Limb (tissue), 2 donors: ENCODE results near the gene DSC2.
"Not testable (repeated sequence)": the region's sequence is repeated elsewhere in the genome, so short reads cannot be mapped to it uniquely, and the experiment has no call there.

Experiments
- DNase-seq, 2 donors: peaks; one replicate each; pipeline ENCODE4 v3.0.0-alpha.2; 2016; ENCODE audit errors: extremely low spot score in 2 of 2

DSC2 gene

DNA sequence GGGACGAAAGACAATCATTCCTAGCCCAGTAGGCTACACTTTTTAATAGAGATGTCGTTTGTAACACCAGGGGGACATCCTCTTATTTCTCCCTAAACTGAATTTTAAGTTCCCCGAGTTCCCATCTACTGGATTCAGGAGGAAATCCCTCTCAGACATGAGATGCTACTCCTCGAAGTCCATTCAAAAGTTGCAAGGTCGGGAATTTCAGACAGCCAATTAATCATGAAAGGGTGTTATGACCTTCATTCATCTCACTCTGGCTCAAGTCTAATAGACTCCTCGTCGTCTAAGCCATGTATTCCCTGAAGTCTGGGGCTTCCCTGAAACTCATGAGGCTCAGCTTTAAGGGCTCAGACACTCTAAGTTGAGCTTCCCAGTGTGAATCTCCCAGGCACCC lies 58.5 kb downstream of the DSC2 start:
- DNase-seq: no peak

- DNase-seq: peak; percentile 19 to 75
These were observed 59.6 kb downstream of the DSC2 start, which contains the start of gene DSC3 for GRCh38 chr18:31042406-31043181. DSC3 (minus strand) TSS chr18:31042742; CDS start chr18:31042660, 82 bp downstream.

DNA sequence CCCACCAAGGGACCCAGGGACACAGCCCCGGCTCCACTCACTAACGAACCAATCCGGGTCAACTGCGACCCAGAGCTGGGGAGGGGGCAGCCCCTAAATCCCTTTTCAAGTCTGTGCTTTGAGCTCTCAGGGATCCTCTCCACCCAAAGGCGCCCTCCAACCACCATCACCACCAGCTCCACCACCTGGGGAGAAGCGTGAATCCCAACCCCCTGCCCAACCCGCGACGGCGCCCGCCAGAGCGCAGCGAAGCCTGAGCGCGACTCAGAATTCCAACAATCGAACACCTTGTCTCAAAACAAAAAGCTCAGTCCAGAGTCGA lies 60.2 kb downstream of the DSC2 start:
- no peak for DNase-seq

GRCh38 chr18:31041271-31042083 lies 60.7 kb downstream of the DSC2 start:
- DNase-seq: peak in 1 of 2 donors; percentile 66

DNA sequence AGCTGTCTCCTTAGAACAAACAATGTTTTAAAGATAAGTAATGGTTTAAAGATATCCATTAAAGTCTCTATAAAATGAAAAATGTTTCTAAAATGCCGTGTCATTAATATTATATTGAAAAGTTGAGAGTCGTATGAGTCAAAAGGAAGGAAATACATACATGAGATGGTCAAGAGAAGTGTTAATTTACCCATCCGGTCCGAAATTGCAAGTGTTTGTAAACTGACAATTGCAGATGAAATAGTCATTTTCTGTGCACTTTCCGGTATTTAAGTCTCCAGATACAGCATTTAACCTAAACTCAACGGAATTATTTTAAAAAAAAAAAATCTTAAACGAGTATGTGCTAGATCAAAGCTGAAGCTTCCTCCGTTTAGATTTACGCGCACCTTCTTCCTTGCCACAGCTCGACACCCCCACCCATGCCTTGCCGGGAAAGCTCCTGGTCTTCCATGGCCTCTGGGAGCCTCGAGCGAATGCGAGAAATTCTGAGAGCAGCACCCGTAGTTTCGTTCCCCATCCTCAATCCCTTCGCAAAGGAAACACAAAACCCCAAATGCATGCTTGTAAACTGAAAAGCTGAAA lies 61.4 kb downstream of the DSC2 start:
- peak in 1 of 2 donors; percentile 57 for DNase-seq

DNA sequence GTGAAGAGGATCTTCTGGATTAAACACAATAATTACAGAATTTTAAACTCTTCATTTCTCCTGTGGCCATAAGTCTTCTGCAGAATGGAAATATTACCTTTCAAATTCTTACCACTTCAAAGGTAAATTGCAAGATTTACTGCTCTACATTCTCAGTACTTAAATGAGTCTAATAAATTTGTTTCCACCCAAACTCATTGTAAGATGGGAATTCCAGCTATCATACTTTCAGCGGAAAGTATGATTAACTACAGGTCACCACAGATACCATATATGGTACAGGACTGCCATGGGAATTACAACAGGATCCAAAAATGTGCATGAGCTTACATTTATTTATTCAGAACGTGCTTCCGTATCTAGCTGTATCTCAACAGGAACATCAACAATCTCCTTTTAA lies 62.8 kb downstream of the DSC2 start:
- DNase-seq: no peak

DNA sequence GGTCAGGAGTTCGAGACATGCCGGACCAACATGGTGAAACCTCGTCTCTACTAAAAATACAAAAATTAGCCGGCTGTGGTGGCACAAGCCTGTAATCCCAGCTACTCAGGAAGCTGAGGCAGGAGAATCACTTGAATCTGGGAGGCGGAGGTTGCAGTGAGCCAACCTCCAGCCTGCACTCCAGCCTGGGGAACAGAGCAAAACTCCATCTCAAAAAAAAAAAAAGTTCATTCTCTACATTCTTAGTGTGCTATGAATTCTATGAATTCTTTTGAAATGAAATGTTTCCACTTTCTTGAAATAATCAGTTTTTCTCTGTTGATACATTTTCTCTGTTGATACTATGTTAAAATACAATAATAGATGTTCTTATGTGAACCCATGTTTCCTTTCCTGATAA lies 64.5 kb downstream of the DSC2 start:
- DNase-seq: not testable (repeated sequence)

DNA sequence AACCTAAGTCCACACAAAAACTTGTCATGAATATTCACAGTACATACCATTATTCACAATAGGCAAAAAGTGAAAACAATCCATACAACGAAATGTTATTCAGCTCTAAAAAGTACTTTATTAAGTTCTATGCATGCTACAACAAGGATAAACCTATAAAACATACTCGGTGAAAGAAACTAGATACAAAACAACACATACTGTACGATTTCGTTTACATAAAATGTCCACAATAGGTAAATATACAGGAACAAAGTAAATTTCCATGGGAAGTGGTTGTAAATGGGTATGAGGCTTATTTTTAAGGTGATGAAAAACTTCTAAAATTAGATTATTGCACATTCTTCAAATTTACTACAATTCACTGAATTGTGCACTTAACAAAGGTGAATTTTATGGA lies 67.7 kb downstream of the DSC2 start:
- DNase-seq: no peak

DNA sequence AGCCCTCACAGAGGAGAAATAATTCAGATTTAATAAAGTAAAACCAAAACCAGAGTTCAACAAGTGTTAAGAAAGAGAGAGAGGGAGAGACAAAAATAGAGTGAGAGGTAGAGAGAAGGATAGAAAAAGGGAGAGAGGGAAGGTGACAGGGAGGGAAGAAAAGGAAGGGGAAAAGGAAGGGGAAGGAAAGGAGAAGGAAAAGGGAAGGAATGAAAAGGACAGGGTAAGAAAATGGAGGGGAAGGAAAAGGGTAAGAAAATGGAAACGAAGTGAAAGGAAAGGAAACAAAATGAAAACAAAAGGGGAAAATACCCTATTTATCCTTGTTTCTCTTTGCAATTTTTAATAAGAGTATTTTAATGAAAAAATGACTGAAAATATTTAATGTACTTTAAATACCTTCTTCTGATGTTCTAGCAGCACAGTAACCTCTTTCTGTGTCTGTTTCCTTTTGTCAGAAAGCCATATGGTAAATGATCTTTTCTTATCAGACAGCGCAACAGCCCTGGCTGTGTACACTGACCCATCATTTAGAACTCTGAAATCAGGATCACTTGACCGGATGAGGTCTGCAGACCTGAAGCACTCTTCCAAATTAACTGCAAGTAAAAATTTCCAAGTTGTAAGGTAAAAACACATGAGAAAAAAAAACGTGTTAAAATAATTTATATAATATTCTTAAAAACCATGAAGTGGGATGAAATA lies 71.5 kb downstream of the DSC2 start:
- DNase-seq: no peak

GRCh38 chr18:31015715-31016434 lies 86.3 kb downstream of the DSC2 start:
- DNase-seq: no peak

- DNase-seq: not testable (repeated sequence)
These were observed 90.8 kb downstream of the DSC2 start for GRCh38 chr18:31011455-31011854.

DNA sequence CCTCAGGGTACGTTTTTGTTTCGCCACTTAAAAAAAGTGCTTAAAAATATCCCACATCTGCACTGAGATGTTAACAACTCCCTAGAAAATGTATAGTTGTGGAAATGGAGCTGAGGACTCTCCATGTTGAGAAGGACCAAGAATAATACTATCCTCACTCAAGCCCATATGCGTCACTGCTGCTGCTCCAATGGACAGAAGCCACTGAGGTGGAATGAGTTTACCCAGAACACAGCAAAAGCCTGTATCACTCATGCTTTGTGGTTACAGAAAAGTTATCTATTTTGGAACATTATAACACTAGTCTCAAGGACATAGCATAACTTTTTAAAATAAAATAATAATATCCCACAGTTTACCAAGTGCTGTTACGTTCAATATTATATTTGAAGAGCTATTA lies 91.6 kb downstream of the DSC2 start:
- no peak for DNase-seq
